Vagina (tissue), 2 donors: Measurements from ENCODE around the gene GINS1. TPM values are rescaled to one million over a fixed set of nuclear protein-coding genes. Genes with fewer than 3 reads are reported as not detected.

Experiments used
- DNase-seq, 2 donors: peaks; one replicate each; pipeline ENCODE4 v3.0.0-alpha.2; 2017; ENCODE audit errors: extremely low spot score in 2 of 2
- H3K27ac ChIP-seq: fragments of 200-600 bp; sonication (generic); one replicate; pipeline ENCODE4 v1.5.1; 2019
- H3K27me3 ChIP-seq: fragments of 200-600 bp; sonication (generic); one replicate; pipeline ENCODE4 v1.5.1; 2019
- H3K36me3 ChIP-seq, 2 donors: fragments of 200-600 bp; sonication (generic); one replicate each; pipeline ENCODE4 v1.5.1; 2017 to 2019
- H3K4me1 ChIP-seq: fragments of 200-600 bp; sonication (generic); one replicate; pipeline ENCODE4 v1.5.1; 2019
- H3K4me3 ChIP-seq, 2 donors: fragments of 200-600 bp; sonication (generic); 1 replicate in 1 of 2; 2 replicates in 1 of 2; pipeline ENCODE4 v1.5.1; 2016 to 2019
- H3K9me3 ChIP-seq: fragments of 200-600 bp; sonication (generic); one replicate; pipeline ENCODE4 v1.5.1; 2019
- CTCF ChIP-seq, 3 experiments: fragments of 450-650 bp in 2 of 3; fragments of 200-600 bp in 1 of 3; sonication (generic) in 1 of 3; IDR thresholded peaks; one replicate each; pipeline ENCODE4 v1.5.1; 2017 to 2019; ENCODE audit warnings: antibody characterized with exemption in 3 of 3, mild to moderate bottlenecking in 2 of 3, moderate library complexity in 2 of 3
- POLR2A ChIP-seq, 2 donors: fragments of 450-650 bp; IDR thresholded peaks; one replicate each; pipeline ENCODE4 v1.6.1; 2017; ENCODE audit warnings: antibody characterized with exemption in 2 of 2, mild to moderate bottlenecking in 2 of 2, moderate library complexity in 2 of 2
- POLR2AphosphoS5 ChIP-seq, 2 donors: sonication (generic); formaldehyde crosslinking; IDR thresholded peaks; one replicate each; pipeline ENCODE4 v1.9.0; 2017; ENCODE audit warnings: antibody characterized with exemption in 2 of 2, mild to moderate bottlenecking in 2 of 2, low read depth in 1 of 2; ENCODE audit not compliant: insufficient read depth in 1 of 2
- intact Hi-C: fragments of 100-400 bp; cut with DNase I; formaldehyde crosslinking; loops from one replicate; pipeline ENCODE4 v1.15.1; 2023
- total RNA-seq: library from RNA; depleted of rRNA; stranded (reverse); fragments of >200 nt; gene quantifications from one replicate; pipeline ENCODE4 v1.2.3, GENCODE V29; 2016

Gene GINS1
- total RNA-seq, 1 donor from 2014 or later, result 2.0 TPM

- Histone ChIP-seq H3K36me3 (peaks cover 0 to 9% of the 10 kb centered on the region in 2 donors), H3K4me3 (no peak overlapping the region), H3K27ac (no peak overlapping the region), H3K9me3 (no peaks in the 10 kb centered on the region), H3K27me3 (no peaks in the 10 kb centered on the region), H3K4me1 (peaks cover 7% of the 10 kb centered on the region)
- no peak for DNase-seq
- intact Hi-C loops, result no loop called here
- TF ChIP-seq POLR2A (IDR thresholded peaks at IDR 0.05) (no peak), POLR2AphosphoS5 (IDR thresholded peaks at IDR 0.05; ENCODE audit: insufficient read depth in 1 of 2, low read depth in 1 of 2) (no peak), CTCF (IDR thresholded peaks at IDR 0.05) (no peak)
Observed at GRCh38 chr20:25479638-25480037, 72.2 kb downstream of the GINS1 start.

- Histone ChIP-seq H3K9me3 (no peaks in the 10 kb centered on the region), H3K36me3 (peaks cover 0 to 9% of the 10 kb centered on the region in 2 donors), H3K27ac (no peak overlapping the region), H3K4me3 (no peak overlapping the region), H3K4me1 (peaks cover 7% of the 10 kb centered on the region), H3K27me3 (no peaks in the 10 kb centered on the region)
- DNase-seq, result no peak
- TF ChIP-seq POLR2AphosphoS5 (IDR thresholded peaks at IDR 0.05; ENCODE audit: insufficient read depth in 1 of 2, low read depth in 1 of 2) (no peak), CTCF (IDR thresholded peaks at IDR 0.05) (no peak), POLR2A (IDR thresholded peaks at IDR 0.05) (no peak)
- intact Hi-C loops, result no loop called here
Observed at GRCh38 chr20:25480156-25480555, 72.7 kb downstream of the GINS1 start.

- intact Hi-C loops, result no loop called here
- no peak for DNase-seq
Observed at GRCh38 chr20:25480797-25481196, 73.3 kb downstream of the GINS1 start.

GRCh38 chr20:25481235-25481917, 73.9 kb downstream of the GINS1 start:
- H3K9me3 ChIP-seq, result no peaks in the 10 kb centered on the region
- H3K27me3 ChIP-seq, result no peaks in the 10 kb centered on the region
- intact Hi-C loops, result no loop called here
- H3K36me3 ChIP-seq, result peaks cover 0 to 9% of the 10 kb centered on the region in 2 donors
- H3K27ac ChIP-seq, result no peak overlapping the region
- DNase-seq, result no peak
- TF ChIP-seq CTCF (IDR thresholded peaks at IDR 0.05), result no peak
- TF ChIP-seq POLR2A (IDR thresholded peaks at IDR 0.05), result no peak
- TF ChIP-seq POLR2AphosphoS5 (IDR thresholded peaks at IDR 0.05; ENCODE audit: insufficient read depth in 1 of 2, low read depth in 1 of 2), result no peak
- no peak overlapping the region for H3K4me3 ChIP-seq
- peaks cover 7% of the 10 kb centered on the region for H3K4me1 ChIP-seq

More at GRCh38 chr20:25480797-25481196, 73.3 kb downstream of the GINS1 start:
- TF ChIP-seq CTCF (IDR thresholded peaks at IDR 0.05), result no peak
- no peak for TF ChIP-seq POLR2A (IDR thresholded peaks at IDR 0.05)
- TF ChIP-seq POLR2AphosphoS5 (IDR thresholded peaks at IDR 0.05; ENCODE audit: insufficient read depth in 1 of 2, low read depth in 1 of 2), result no peak
- H3K36me3 ChIP-seq, result peaks cover 0 to 9% of the 10 kb centered on the region in 2 donors
- no peaks in the 10 kb centered on the region for H3K27me3 ChIP-seq
- H3K9me3 ChIP-seq, result no peaks in the 10 kb centered on the region
- H3K4me3 ChIP-seq, result no peak overlapping the region
- peaks cover 7% of the 10 kb centered on the region for H3K4me1 ChIP-seq
- H3K27ac ChIP-seq, result no peak overlapping the region

GRCh38 chr20:25481918-25482253, 74.4 kb downstream of the GINS1 start:
- DNase-seq, result no peak
- H3K27me3 ChIP-seq, result no peaks in the 10 kb centered on the region
- intact Hi-C loops, result no loop called here
- H3K36me3 ChIP-seq, result peaks cover 0 to 9% of the 10 kb centered on the region in 2 donors
- no peak overlapping the region for H3K4me3 ChIP-seq
- H3K27ac ChIP-seq, result no peak overlapping the region
- TF ChIP-seq POLR2AphosphoS5 (IDR thresholded peaks at IDR 0.05; ENCODE audit: insufficient read depth in 1 of 2, low read depth in 1 of 2) (no peak), POLR2A (IDR thresholded peaks at IDR 0.05) (no peak), CTCF (IDR thresholded peaks at IDR 0.05) (no peak)
- H3K4me1 ChIP-seq, result peaks cover 7% of the 10 kb centered on the region
- no peaks in the 10 kb centered on the region for H3K9me3 ChIP-seq
